Body of pancreas (tissue), 4 donors: Measurements from ENCODE around the gene ARRB2.

Source experiments
- POLR2A ChIP-seq, 3 donors: fragments of 450-650 bp; IDR thresholded peaks; one replicate each; pipeline ENCODE4 v1.6.1; 2016; ENCODE audit warnings: antibody characterized with exemption in 3 of 3, mild to moderate bottlenecking in 2 of 3
- TF ChIP-seq, protein P1 (sequence below), 7 experiments: fragments of 450-650 bp in 4 of 7; fragments of 200-600 bp in 3 of 7; sonication (generic) in 3 of 7; IDR thresholded peaks; one replicate each; pipeline ENCODE4 v1.5.1; 2016 to 2019; ENCODE audit warnings: antibody characterized with exemption in 7 of 7

DNA sequence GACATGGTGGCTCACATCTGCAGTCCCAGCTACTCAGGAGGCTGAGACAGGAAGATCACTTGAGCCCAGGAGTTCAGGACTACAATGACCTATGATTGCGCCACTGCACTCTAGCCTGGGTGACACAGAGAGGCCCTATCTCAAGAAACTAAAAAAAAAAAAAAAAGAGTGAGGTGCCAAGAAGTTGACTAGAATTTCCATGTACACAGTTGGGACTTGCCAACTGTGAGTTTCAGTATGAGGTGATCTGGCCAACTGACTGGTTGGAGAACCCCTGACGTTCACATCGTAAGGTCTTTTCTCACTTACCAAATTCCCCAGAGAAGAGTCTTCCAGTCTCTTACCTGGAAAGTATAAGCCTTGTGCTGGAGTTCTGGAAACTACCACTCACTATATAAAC lies 17.7 kb downstream of the ARRB2 start:
- TF ChIP-seq, protein P1, sequence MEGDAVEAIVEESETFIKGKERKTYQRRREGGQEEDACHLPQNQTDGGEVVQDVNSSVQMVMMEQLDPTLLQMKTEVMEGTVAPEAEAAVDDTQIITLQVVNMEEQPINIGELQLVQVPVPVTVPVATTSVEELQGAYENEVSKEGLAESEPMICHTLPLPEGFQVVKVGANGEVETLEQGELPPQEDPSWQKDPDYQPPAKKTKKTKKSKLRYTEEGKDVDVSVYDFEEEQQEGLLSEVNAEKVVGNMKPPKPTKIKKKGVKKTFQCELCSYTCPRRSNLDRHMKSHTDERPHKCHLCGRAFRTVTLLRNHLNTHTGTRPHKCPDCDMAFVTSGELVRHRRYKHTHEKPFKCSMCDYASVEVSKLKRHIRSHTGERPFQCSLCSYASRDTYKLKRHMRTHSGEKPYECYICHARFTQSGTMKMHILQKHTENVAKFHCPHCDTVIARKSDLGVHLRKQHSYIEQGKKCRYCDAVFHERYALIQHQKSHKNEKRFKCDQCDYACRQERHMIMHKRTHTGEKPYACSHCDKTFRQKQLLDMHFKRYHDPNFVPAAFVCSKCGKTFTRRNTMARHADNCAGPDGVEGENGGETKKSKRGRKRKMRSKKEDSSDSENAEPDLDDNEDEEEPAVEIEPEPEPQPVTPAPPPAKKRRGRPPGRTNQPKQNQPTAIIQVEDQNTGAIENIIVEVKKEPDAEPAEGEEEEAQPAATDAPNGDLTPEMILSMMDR (IDR thresholded peaks at IDR 0.05), result no peak
- TF ChIP-seq POLR2A (IDR thresholded peaks at IDR 0.05), result peak in 1 of 3 donors; percentile 26
